WTC11 (cell line): ENCODE results near the gene PFN1.

Experiments used
- ATF6 ChIP-seq: sonication (generic); formaldehyde crosslinking; IDR thresholded peaks from 2 replicates; pipeline ENCODE4 v1.8.1; 2023; ENCODE audit warnings: mild to moderate bottlenecking, missing genetic modification reagents
- CBFB ChIP-seq: sonication (generic); formaldehyde crosslinking; IDR thresholded peaks from 2 replicates; pipeline ENCODE4 v1.8.1; 2022; ENCODE audit warnings: mild to moderate bottlenecking, low read depth, missing genetic modification reagents
- CTCF ChIP-seq: fragments of 200-600 bp; IDR thresholded peaks from 2 replicates; pipeline ENCODE4 v1.8.0; 2022; ENCODE audit warnings: antibody characterized with exemption
- NR2C2 ChIP-seq: sonication (generic); formaldehyde crosslinking; IDR thresholded peaks from 2 replicates; pipeline ENCODE4 v1.8.0; 2022; ENCODE audit warnings: mild to moderate bottlenecking, missing genetic modification reagents
- SP1 ChIP-seq: sonication (generic); formaldehyde crosslinking; conservative IDR thresholded peaks from 2 replicates; pipeline ENCODE4 v1.8.1; 2022; ENCODE audit warnings: missing genetic modification reagents
- USF1 ChIP-seq: sonication (generic); formaldehyde crosslinking; IDR thresholded peaks from 2 replicates; pipeline ENCODE4 v1.8.0; 2022; ENCODE audit warnings: mild to moderate bottlenecking, missing genetic modification reagents
- ZNF396 ChIP-seq: fragments of 250-450 bp; sonication (Bioruptor Pico); IDR thresholded peaks from 2 replicates; pipeline ENCODE4 v1.8.0; 2021; ENCODE audit warnings: mild to moderate bottlenecking, moderate library complexity, borderline replicate concordance
- TF ChIP-seq, protein P1 (sequence below): sonication (generic); formaldehyde crosslinking; IDR thresholded peaks from 2 replicates; pipeline ENCODE4 v1.8.0; 2022; ENCODE audit warnings: mild to moderate bottlenecking, missing genetic modification reagents
- TF ChIP-seq, protein P2 (sequence below): sonication (generic); formaldehyde crosslinking; conservative IDR thresholded peaks from 2 replicates; pipeline ENCODE4 v1.8.1; 2023; ENCODE audit warnings: mild to moderate bottlenecking, low read depth, missing genetic modification reagents, moderate library complexity
- TF ChIP-seq, protein P3 (sequence below): sonication (generic); formaldehyde crosslinking; IDR thresholded peaks from 2 replicates; pipeline ENCODE4 v1.8.0; 2022; ENCODE audit warnings: mild to moderate bottlenecking, missing genetic modification reagents

- TF ChIP-seq CTCF (no peak), ATF6 (CRISPR knock-in tag) (no peak), SP1 (CRISPR knock-in tag) (no peak), ZNF396 (CRISPR knock-in tag) (no peak), USF1 (CRISPR knock-in tag) (no peak), NR2C2 (CRISPR knock-in tag) (no peak), CBFB (CRISPR knock-in tag) (no peak)
- TF ChIP-seq, protein P1, sequence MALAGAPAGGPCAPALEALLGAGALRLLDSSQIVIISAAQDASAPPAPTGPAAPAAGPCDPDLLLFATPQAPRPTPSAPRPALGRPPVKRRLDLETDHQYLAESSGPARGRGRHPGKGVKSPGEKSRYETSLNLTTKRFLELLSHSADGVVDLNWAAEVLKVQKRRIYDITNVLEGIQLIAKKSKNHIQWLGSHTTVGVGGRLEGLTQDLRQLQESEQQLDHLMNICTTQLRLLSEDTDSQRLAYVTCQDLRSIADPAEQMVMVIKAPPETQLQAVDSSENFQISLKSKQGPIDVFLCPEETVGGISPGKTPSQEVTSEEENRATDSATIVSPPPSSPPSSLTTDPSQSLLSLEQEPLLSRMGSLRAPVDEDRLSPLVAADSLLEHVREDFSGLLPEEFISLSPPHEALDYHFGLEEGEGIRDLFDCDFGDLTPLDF: no peak
- TF ChIP-seq, protein P2, sequence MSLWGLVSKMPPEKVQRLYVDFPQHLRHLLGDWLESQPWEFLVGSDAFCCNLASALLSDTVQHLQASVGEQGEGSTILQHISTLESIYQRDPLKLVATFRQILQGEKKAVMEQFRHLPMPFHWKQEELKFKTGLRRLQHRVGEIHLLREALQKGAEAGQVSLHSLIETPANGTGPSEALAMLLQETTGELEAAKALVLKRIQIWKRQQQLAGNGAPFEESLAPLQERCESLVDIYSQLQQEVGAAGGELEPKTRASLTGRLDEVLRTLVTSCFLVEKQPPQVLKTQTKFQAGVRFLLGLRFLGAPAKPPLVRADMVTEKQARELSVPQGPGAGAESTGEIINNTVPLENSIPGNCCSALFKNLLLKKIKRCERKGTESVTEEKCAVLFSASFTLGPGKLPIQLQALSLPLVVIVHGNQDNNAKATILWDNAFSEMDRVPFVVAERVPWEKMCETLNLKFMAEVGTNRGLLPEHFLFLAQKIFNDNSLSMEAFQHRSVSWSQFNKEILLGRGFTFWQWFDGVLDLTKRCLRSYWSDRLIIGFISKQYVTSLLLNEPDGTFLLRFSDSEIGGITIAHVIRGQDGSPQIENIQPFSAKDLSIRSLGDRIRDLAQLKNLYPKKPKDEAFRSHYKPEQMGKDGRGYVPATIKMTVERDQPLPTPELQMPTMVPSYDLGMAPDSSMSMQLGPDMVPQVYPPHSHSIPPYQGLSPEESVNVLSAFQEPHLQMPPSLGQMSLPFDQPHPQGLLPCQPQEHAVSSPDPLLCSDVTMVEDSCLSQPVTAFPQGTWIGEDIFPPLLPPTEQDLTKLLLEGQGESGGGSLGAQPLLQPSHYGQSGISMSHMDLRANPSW (CRISPR knock-in tag): no peak
- TF ChIP-seq, protein P3, sequence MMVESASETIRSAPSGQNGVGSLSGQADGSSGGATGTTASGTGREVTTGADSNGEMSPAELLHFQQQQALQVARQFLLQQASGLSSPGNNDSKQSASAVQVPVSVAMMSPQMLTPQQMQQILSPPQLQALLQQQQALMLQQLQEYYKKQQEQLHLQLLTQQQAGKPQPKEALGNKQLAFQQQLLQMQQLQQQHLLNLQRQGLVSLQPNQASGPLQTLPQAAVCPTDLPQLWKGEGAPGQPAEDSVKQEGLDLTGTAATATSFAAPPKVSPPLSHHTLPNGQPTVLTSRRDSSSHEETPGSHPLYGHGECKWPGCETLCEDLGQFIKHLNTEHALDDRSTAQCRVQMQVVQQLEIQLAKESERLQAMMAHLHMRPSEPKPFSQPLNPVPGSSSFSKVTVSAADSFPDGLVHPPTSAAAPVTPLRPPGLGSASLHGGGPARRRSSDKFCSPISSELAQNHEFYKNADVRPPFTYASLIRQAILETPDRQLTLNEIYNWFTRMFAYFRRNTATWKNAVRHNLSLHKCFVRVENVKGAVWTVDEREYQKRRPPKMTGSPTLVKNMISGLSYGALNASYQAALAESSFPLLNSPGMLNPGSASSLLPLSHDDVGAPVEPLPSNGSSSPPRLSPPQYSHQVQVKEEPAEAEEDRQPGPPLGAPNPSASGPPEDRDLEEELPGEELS (CRISPR knock-in tag): no peak
Observed at GRCh38 chr17:4953451-4953961, 5.2 kb upstream of the PFN1 start.
